SJCRH30 (cell line): ENCODE measurements around the gene ABHD15. TPM values are rescaled to one million over a fixed set of nuclear protein-coding genes. Genes with fewer than 3 reads are reported as not detected.
A peak's percentile ranks its signal among the peaks of the same experiment; 100 is the strongest.
"Not testable (repeated sequence)": the region's sequence is repeated elsewhere in the genome, so short reads cannot be mapped to it uniquely, and the experiment has no call there.

ENCODE experiments used
- DNase-seq, 2 experiments: peaks; one replicate each; pipeline ENCODE4 v3.0.0-alpha.2; 2015 to 2020
- H3K27ac ChIP-seq: fragments of 250-450 bp; sonication (Bioruptor Pico); 2 replicates; pipeline ENCODE4 v1.5.1; 2020; ENCODE audit warnings: mild to moderate bottlenecking, moderate library complexity
- H3K27me3 ChIP-seq: fragments of 250-450 bp; sonication (Bioruptor Pico); 2 replicates; pipeline ENCODE4 v1.5.1; 2020; ENCODE audit warnings: mild to moderate bottlenecking, moderate library complexity
- H3K36me3 ChIP-seq: fragments of 250-450 bp; sonication (Bioruptor Pico); 2 replicates; pipeline ENCODE4 v1.5.1; 2020; ENCODE audit warnings: mild to moderate bottlenecking, moderate library complexity
- H3K4me1 ChIP-seq: fragments of 250-450 bp; sonication (Bioruptor Pico); 2 replicates; pipeline ENCODE4 v1.5.1; 2020; ENCODE audit warnings: mild to moderate bottlenecking, moderate library complexity
- H3K4me3 ChIP-seq: fragments of 250-450 bp; sonication (Bioruptor Pico); 2 replicates; pipeline ENCODE4 v1.5.1; 2020; ENCODE audit warnings: mild to moderate bottlenecking, moderate library complexity
- H3K9me3 ChIP-seq: fragments of 250-450 bp; sonication (Bioruptor Pico); replicated peaks from 2 replicates; pipeline ENCODE4 v1.5.1; 2020; ENCODE audit warnings: mild to moderate bottlenecking, moderate library complexity
- total RNA-seq: library from RNA; depleted of rRNA; stranded (reverse); fragments of >200 nt; shearing (Covaris generic); gene quantifications from 2 replicates; pipeline ENCODE4 v1.2.3, GENCODE V29; 2014

The ABHD15 gene
- total RNA-seq, 1 experiment from 2014 or later, result 18.5 TPM

DNA sequence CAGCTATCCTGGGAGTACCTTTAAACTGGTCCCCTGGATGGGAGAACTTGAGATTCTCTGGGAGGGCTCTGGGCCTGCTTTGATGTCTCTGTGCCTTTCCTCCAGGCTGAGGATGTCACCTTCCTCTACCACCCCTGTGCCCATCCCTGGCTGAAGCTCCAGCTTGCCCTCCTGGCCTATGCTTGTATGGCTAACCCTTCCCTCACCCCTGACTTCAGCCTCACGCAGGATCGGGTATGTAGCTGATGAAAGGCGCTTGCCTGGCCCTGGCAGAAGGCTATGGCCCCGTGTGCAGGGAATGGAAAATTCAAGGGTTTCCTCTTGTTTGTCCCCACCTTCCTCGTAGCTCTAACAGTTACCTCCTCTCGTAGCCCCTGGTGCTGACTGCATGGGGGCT is 4.6 kb upstream of the ABHD15 start:
- Histone ChIP-seq H3K27me3 (no peaks in the 10 kb centered on the region), H3K4me1 (no peaks in the 10 kb centered on the region), H3K27ac (no peak overlapping the region), H3K4me3 (no peak overlapping the region), H3K9me3 (no peaks in the 10 kb centered on the region), H3K36me3 (peaks cover 16% of the 10 kb centered on the region)
- no peak for DNase-seq

DNA sequence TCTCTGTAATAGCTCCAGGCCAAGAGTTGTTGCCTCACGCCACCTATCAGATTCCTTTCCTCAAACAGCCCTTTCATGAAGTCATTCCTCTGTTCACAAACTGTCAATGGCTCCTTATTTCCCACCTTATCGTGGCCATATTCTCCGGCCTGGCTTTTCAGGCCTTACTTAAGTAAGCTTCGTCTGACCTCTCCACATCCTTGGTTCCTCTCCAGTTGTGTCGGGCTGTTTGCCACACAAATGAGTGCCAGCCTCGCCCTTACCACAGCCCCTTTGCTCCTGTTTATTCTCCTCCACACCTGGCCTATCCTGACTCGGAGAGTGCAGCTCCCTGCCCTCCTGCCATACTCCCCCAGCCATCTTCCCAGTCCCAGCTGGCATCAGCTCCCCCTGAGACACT is 3.7 kb upstream of the ABHD15 start:
- Histone ChIP-seq H3K27ac (no peak overlapping the region), H3K27me3 (no peaks in the 10 kb centered on the region), H3K9me3 (no peaks in the 10 kb centered on the region), H3K36me3 (peaks cover 14% of the 10 kb centered on the region), H3K4me3 (no peak overlapping the region), H3K4me1 (no peaks in the 10 kb centered on the region)
- DNase-seq, result no peak

GRCh38 chr17:29569245-29569950 is 2.6 kb upstream of the ABHD15 start:
- peak in 1 of 2 experiments; percentile 47 for DNase-seq
- Histone ChIP-seq H3K27me3 (no peaks in the 10 kb centered on the region), H3K27ac (peak overlapping the region; percentile 76; the same call in 1 of the 2 replicates), H3K4me3 (peak overlapping the region; percentile 94), H3K9me3 (no peaks in the 10 kb centered on the region), H3K36me3 (peaks cover 8% of the 10 kb centered on the region), H3K4me1 (peaks cover 5% of the 10 kb centered on the region)

- peak; percentile 97 for DNase-seq
- peaks cover 11% of the 10 kb centered on the region for H3K4me1 ChIP-seq
Measured at GRCh38 chr17:29568331-29569244, 1.8 kb upstream of the ABHD15 start, which contains the start of gene TP53I13. Gene TP53I13 (plus strand): TSS chr17:29568701. CDS start chr17:29568759, 58 bp downstream.

DNA sequence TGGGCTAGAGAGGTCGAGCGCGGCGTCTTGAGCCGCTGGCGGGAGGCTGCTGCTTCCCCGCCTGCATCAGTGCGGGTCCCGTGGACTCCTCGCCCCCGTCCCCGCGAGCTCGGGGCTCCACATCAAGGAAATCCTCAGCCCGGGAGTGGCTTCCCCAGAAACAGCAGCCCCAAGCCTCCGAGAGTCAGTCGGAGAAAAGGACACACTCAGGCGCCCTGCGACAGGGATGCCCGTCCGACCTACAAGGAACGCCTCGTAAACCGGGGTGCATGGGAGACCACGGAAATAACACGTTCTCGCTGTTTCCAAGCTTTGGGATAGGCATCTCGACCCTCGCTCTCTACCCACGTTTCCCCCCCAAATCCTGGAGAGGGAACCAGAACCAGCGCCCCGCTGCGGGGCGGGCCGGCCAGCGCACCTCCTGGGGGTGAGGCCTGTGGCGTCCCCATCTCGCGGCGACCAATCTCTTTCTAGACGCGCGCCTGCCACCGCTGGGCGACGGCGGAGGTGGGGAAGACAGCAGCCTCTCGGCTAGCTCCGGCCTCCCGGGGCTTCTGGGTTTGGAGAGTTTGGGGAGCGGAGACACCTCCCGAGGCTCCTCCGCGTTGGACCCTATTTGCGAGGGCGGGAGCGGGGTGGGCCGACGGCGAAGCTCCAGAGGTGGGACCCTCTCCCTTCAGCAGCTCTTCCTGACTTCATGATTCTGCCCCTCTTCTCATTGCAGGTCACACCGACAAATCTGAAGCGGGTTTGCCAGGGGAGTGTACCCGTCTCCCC is 905 bp upstream of the ABHD15 start:
- H3K27ac ChIP-seq, result peak overlapping the region; percentile 69
- no peaks in the 10 kb centered on the region for H3K9me3 ChIP-seq
- H3K4me1 ChIP-seq, result peaks cover 11% of the 10 kb centered on the region
- H3K36me3 ChIP-seq, result no peaks in the 10 kb centered on the region
- peak overlapping the region; percentile 94 for H3K4me3 ChIP-seq
- DNase-seq, result peak; percentile 80 to 82
- H3K27me3 ChIP-seq, result no peaks in the 10 kb centered on the region

More at GRCh38 chr17:29568331-29569244, 1.8 kb upstream of the ABHD15 start, which contains the start of gene TP53I13:
- Histone ChIP-seq H3K27me3 (no peaks in the 10 kb centered on the region), H3K36me3 (peaks cover 4% of the 10 kb centered on the region; the same call in 1 of the 2 replicates), H3K27ac (peak within 1 kb of the TSS; percentile 76), H3K4me3 (peak within 1 kb of the TSS; percentile 94), H3K9me3 (no peaks in the 10 kb centered on the region)

DNA sequence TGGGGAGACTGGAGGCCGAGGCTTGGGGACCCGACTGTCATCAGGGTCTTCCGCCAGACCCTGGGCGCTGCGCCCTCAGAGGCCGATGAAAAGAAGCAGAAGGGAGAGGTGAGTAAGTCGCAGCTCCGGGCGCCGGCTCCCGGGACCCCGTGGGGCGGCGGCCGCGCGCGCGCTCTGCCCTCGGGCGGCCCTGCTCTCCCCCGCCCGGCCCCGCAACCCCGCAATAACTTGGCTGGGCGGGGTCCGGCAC is 392 bp upstream of the ABHD15 start:
- no peaks in the 10 kb centered on the region for H3K36me3 ChIP-seq
- no peaks in the 10 kb centered on the region for H3K9me3 ChIP-seq
- H3K4me1 ChIP-seq, result peaks cover 11% of the 10 kb centered on the region
- peak overlapping the region; percentile 94 for H3K4me3 ChIP-seq
- DNase-seq, result no peak
- peak overlapping the region; percentile 69; the same call in 1 of the 2 replicates for H3K27ac ChIP-seq
- H3K27me3 ChIP-seq, result no peaks in the 10 kb centered on the region

DNA sequence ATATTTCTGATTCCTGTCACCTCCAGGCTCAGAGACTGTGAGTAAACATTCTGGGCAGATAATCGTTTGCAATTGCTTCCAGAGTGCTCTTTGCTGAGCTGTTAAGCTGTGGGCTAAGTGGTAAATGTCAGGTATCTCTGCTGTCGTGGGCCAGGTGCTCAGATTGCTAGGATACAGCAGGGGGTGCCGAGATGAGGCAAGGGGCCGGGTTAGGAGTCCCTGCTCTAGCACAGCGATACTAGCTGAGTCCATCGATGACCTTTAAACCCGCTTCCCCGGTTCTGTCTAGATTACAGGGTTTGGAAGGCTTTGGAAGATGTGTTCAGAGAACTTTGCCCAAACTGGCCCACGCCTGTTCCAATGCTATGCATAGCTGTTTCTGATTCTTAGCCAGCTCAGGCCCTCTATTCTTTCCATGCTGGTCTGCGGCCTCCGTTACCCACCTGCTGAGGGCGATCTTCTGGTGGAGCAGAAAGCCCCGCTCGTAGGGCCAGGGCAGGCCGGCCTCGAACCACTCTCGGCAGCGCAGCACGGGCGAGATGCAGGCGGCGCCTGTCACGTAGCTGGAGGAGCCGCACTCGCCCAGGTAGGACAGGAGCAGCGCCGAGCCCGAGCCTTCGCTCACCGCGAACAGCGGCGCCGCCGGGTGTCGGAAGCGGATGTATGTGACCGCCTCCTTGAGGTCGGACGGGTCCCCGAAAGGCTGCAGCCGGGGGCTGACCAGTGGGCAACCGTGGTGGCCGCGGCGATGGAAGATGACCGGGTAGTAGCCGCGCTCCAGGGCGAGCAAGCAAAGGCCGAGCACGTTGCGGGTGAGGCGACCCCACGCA is 979 bp downstream of the ABHD15 start:
- Histone ChIP-seq H3K27me3 (no peaks in the 10 kb centered on the region), H3K27ac (no peak overlapping the region), H3K36me3 (no peaks in the 10 kb centered on the region), H3K4me1 (peaks cover 11% of the 10 kb centered on the region), H3K4me3 (peak overlapping the region; percentile 94), H3K9me3 (no peaks in the 10 kb centered on the region)
- DNase-seq, result no peak

- peaks cover 11% of the 10 kb centered on the region for H3K4me1 ChIP-seq
- no peaks in the 10 kb centered on the region for H3K36me3 ChIP-seq
- peak; percentile 90 to 96 for DNase-seq
- no peaks in the 10 kb centered on the region for H3K9me3 ChIP-seq
- no peak overlapping the region for H3K4me3 ChIP-seq
- no peaks in the 10 kb centered on the region for H3K27me3 ChIP-seq
- H3K27ac ChIP-seq, result peak overlapping the region; percentile 12; the same call in 1 of the 2 replicates
Measured at GRCh38 chr17:29563816-29564215, 3.0 kb downstream of the ABHD15 start.

DNA sequence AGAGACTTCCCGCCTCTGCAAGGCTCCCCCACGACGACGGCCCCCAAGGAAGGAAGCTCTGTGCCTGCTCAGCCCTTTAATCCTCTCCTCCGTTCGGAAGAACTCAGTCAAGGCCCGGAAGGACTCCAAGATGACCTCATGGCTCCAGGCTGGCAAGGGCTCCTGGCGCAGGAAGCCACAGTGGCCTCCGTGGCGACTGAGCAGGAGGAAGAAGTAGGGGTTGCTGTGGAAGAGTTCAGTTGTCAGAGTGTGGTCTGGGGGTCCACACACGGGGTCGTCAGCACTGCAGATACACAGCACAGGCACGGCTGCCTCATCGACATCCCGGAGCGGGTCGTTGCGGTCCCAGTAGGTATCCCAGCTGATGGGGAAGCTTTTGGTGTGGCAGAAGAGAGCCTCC is 4.2 kb downstream of the ABHD15 start:
- no peaks in the 10 kb centered on the region for H3K9me3 ChIP-seq
- H3K27me3 ChIP-seq, result no peaks in the 10 kb centered on the region
- no peaks in the 10 kb centered on the region for H3K36me3 ChIP-seq
- H3K4me3 ChIP-seq, result no peak overlapping the region
- H3K4me1 ChIP-seq, result peaks cover 11% of the 10 kb centered on the region
- no peak for DNase-seq
- H3K27ac ChIP-seq, result no peak overlapping the region

GRCh38 chr17:29561554-29562517 is 5.0 kb downstream of the ABHD15 start:
- no peak for DNase-seq
- Histone ChIP-seq H3K9me3 (no peaks in the 10 kb centered on the region), H3K36me3 (no peaks in the 10 kb centered on the region), H3K4me1 (peaks cover 11% of the 10 kb centered on the region), H3K27ac (no peak overlapping the region), H3K27me3 (no peaks in the 10 kb centered on the region), H3K4me3 (no peak overlapping the region)

GRCh38 chr17:29560316-29560715 is 6.5 kb downstream of the ABHD15 start:
- Histone ChIP-seq H3K36me3 (no peaks in the 10 kb centered on the region), H3K9me3 (no peaks in the 10 kb centered on the region)
- peak in 1 of 2 experiments; percentile 55 for DNase-seq

GRCh38 chr17:29559640-29560039 is 7.2 kb downstream of the ABHD15 start:
- H3K27ac ChIP-seq, result no peak overlapping the region

More at GRCh38 chr17:29560316-29560715, 6.5 kb downstream of the ABHD15 start:
- Histone ChIP-seq H3K4me3 (no peak overlapping the region), H3K27me3 (no peaks in the 10 kb centered on the region), H3K27ac (no peak overlapping the region), H3K4me1 (peaks cover 11% of the 10 kb centered on the region)

DNA sequence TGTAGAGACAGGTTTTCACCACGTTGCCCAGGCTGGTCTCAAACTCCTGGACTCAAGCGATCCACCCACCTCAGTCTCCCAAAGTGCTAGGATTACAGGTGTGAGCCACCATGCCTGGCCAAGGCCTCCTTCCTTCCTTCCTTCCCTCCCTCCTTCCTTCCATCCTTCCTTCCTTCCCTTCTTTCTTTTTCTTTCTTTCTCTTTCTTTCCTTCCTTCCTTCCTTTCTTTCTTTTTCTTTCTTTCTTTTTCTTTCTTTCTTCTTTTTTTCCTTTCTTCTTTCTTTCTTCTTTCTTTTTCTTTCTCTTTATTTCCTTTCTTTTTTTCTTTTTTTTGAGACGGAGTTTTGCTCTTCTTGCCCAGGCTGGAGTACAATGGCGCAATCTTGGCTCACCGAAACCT is 8.7 kb downstream of the ABHD15 start:
- DNase-seq, H3K9me3 ChIP-seq, H3K27me3 ChIP-seq, H3K4me1 ChIP-seq, H3K36me3 ChIP-seq, H3K4me3 ChIP-seq, H3K27ac ChIP-seq: not testable (repeated sequence)

More at GRCh38 chr17:29559640-29560039, 7.2 kb downstream of the ABHD15 start:
- Histone ChIP-seq H3K27me3 (no peaks in the 10 kb centered on the region), H3K4me1 (peaks cover 8% of the 10 kb centered on the region), H3K9me3 (no peaks in the 10 kb centered on the region), H3K36me3 (no peaks in the 10 kb centered on the region), H3K4me3 (no peak overlapping the region)
- no peak for DNase-seq
